H9 (cell line): Measurements from ENCODE around the gene CD3D. TPM values are rescaled to one million over a fixed set of nuclear protein-coding genes. Genes with fewer than 3 reads are reported as not detected.

Experiments used
- DNase-seq: peaks from one replicate; pipeline ENCODE4 v3.0.0-alpha.2; 2017
- H2AFZ ChIP-seq: one replicate; pipeline ENCODE4 v1.6.1; 2013; ENCODE audit warnings: mild to moderate bottlenecking, low read length, control low read depth, moderate library complexity
- H2AK5ac ChIP-seq: 2 replicates; pipeline ENCODE4 v1.6.1; 2013; ENCODE audit warnings: low read length, control low read depth, mixed read lengths; ENCODE audit not compliant: insufficient read length
- H2BK120ac ChIP-seq: one replicate; pipeline ENCODE4 v1.6.1; 2013; ENCODE audit warnings: low read depth, mild to moderate bottlenecking, low read length, control low read depth, inconsistent platforms; ENCODE audit not compliant: poor library complexity, severe bottlenecking
- H2BK12ac ChIP-seq: 2 replicates; pipeline ENCODE4 v1.6.1; 2013; ENCODE audit warnings: low read length, control low read depth, mixed read lengths, low read depth; ENCODE audit not compliant: insufficient read length
- H2BK15ac ChIP-seq: 2 replicates; pipeline ENCODE4 v1.6.1; 2013; ENCODE audit warnings: low read depth, low read length, control low read depth
- H2BK20ac ChIP-seq: one replicate; pipeline ENCODE4 v1.6.1; 2013; ENCODE audit warnings: low read depth, mild to moderate bottlenecking, low read length, control low read depth, inconsistent platforms; ENCODE audit not compliant: poor library complexity, severe bottlenecking
- H2BK5ac ChIP-seq: 2 replicates; pipeline ENCODE4 v1.6.1; 2013; ENCODE audit warnings: low read length, control low read depth, mixed read lengths; ENCODE audit not compliant: insufficient read length
- H3K14ac ChIP-seq: 2 replicates; pipeline ENCODE4 v1.6.1; 2013; ENCODE audit warnings: low read length, control low read depth; ENCODE audit not compliant: insufficient read depth
- H3K18ac ChIP-seq: 2 replicates; pipeline ENCODE4 v1.6.1; 2013; ENCODE audit warnings: low read depth, mild to moderate bottlenecking, mixed read lengths, low read length, control low read depth; ENCODE audit not compliant: insufficient read length
- H3K23ac ChIP-seq: 2 replicates; pipeline ENCODE4 v1.6.1; 2013; ENCODE audit warnings: low read length, control low read depth, mixed read lengths, low read depth; ENCODE audit not compliant: insufficient read length
- H3K23me2 ChIP-seq: 2 replicates; pipeline ENCODE4 v1.6.1; 2013; ENCODE audit warnings: low read depth, mild to moderate bottlenecking, mixed read lengths, low read length, control low read depth; ENCODE audit not compliant: insufficient read length, poor library complexity, severe bottlenecking
- H3K27ac ChIP-seq: 2 replicates; pipeline ENCODE4 v1.5.1; 2013; ENCODE audit warnings: low read length, control low read depth, mixed read lengths, low read depth; ENCODE audit not compliant: insufficient read length
- H3K27me3 ChIP-seq: 2 replicates; pipeline ENCODE4 v1.6.1; 2013; ENCODE audit warnings: low read length, control low read depth, inconsistent platforms; ENCODE audit not compliant: insufficient read depth
- H3K4ac ChIP-seq: 2 replicates; pipeline ENCODE4 v1.6.1; 2013; ENCODE audit warnings: low read depth, mild to moderate bottlenecking, control low read depth, inconsistent platforms, low read length, moderate library complexity
- H3K4me1 ChIP-seq: 2 replicates; pipeline ENCODE4 v1.6.1; 2013; ENCODE audit warnings: low read length, control low read depth, inconsistent platforms; ENCODE audit not compliant: insufficient read depth
- H3K4me2 ChIP-seq: 2 replicates; pipeline ENCODE4 v1.6.1; 2013; ENCODE audit warnings: low read length, control low read depth, mixed read lengths; ENCODE audit not compliant: insufficient read length, insufficient read depth
- H3K56ac ChIP-seq: 2 replicates; pipeline ENCODE4 v1.6.1; 2013; ENCODE audit warnings: low read depth, mild to moderate bottlenecking, mixed read lengths, low read length, control low read depth; ENCODE audit not compliant: insufficient read length
- H3K79me1 ChIP-seq: 2 replicates; pipeline ENCODE4 v1.6.1; 2013; ENCODE audit warnings: low read depth, mild to moderate bottlenecking, moderate library complexity, low read length, control low read depth, inconsistent platforms; ENCODE audit not compliant: insufficient read depth, poor library complexity, severe bottlenecking
- H3K79me2 ChIP-seq: 2 replicates; pipeline ENCODE4 v1.6.1; 2013; ENCODE audit warnings: low read length, control low read depth, inconsistent platforms; ENCODE audit not compliant: insufficient read depth
- H3K9ac ChIP-seq: 2 replicates; pipeline ENCODE4 v1.6.1; 2013; ENCODE audit warnings: low read length, control low read depth, mixed read lengths; ENCODE audit not compliant: insufficient read length; ENCODE audit errors: extremely low read depth
- H3K9me3 ChIP-seq: one replicate; pipeline ENCODE4 v1.6.1; 2013; ENCODE audit warnings: low read depth, low read length, inconsistent platforms; ENCODE audit not compliant: control insufficient read depth
- H3T11ph ChIP-seq: one replicate; pipeline ENCODE4 v1.6.1; 2013; ENCODE audit warnings: mild to moderate bottlenecking, low read length, control low read depth, inconsistent platforms
- H4K20me1 ChIP-seq: one replicate; pipeline ENCODE4 v1.6.1; 2013; ENCODE audit not compliant: control insufficient read depth, insufficient read length, insufficient read depth
- H4K5ac ChIP-seq: 2 replicates; pipeline ENCODE4 v1.6.1; 2013; ENCODE audit warnings: low read depth, mild to moderate bottlenecking, mixed read lengths, low read length, control low read depth; ENCODE audit not compliant: insufficient read length
- H4K8ac ChIP-seq: replicated peaks from 2 replicates; pipeline ENCODE4 v1.6.1; 2013; ENCODE audit warnings: low read length, control low read depth, mixed read lengths, low read depth; ENCODE audit not compliant: insufficient read length
- H4K91ac ChIP-seq: 2 replicates; pipeline ENCODE4 v1.6.1; 2013; ENCODE audit warnings: low read depth, mild to moderate bottlenecking, moderate library complexity, mixed read lengths, low read length, control low read depth; ENCODE audit not compliant: insufficient read length
- H3K27ac Mint-ChIP-seq, 3 experiments: 2 replicates in 2 of 3; 3 replicates in 1 of 3; pipeline ENCODE4 v1.8.0; 2020 to 2021; ENCODE audit warnings: mixed read lengths in 3 of 3, mild to moderate bottlenecking in 1 of 3, moderate library complexity in 1 of 3
- H3K27me3 Mint-ChIP-seq: 2 replicates; pipeline ENCODE4 v1.8.0; 2021; ENCODE audit warnings: low read depth, mild to moderate bottlenecking, moderate library complexity, mixed read lengths
- H3K36me3 Mint-ChIP-seq, 3 experiments: 2 replicates in 2 of 3; 3 replicates in 1 of 3; pipeline ENCODE4 v1.8.0; 2020 to 2021; ENCODE audit warnings: low read depth in 3 of 3, mixed read lengths in 3 of 3; ENCODE audit not compliant: insufficient read depth in 1 of 3
- H3K4me1 Mint-ChIP-seq, 2 experiments: 2 replicates each; pipeline ENCODE4 v1.8.0; 2020; ENCODE audit warnings: mixed read lengths in 2 of 2
- H3K4me3 Mint-ChIP-seq, 2 experiments: 2 replicates in 1 of 2; 3 replicates in 1 of 2; pipeline ENCODE4 v1.8.0; 2020 to 2021; ENCODE audit warnings: mild to moderate bottlenecking in 2 of 2, mixed read lengths in 2 of 2, moderate library complexity in 1 of 2
- H3K9me3 Mint-ChIP-seq, 2 experiments: 2 replicates in 1 of 2; 3 replicates in 1 of 2; pipeline ENCODE4 v1.8.0; 2020; ENCODE audit warnings: mild to moderate bottlenecking in 2 of 2, mixed read lengths in 2 of 2, moderate library complexity in 1 of 2
- CTCF ChIP-seq: fragments of 200-600 bp; sonication (generic); conservative IDR thresholded peaks from 3 replicates; pipeline ENCODE4 v1.8.0; 2021; ENCODE audit warnings: antibody characterized with exemption, mild to moderate bottlenecking
- WGBS: extraction: QIAGEN DNeasy Blood & Tissue Kit; methylation state at CpG from one replicate; pipeline ENCODE4 v1.1.7; 2013; ENCODE audit warnings: missing lambda C conversion rate, low lambda C conversion rate, mixed read lengths; ENCODE audit not compliant: insufficient read length; ENCODE audit errors: extremely low coverage; 5-methylcytosine and 5-hydroxymethylcytosine counted together
- total RNA-seq: library from RNA; stranded (reverse); gene quantifications from 2 replicates; pipeline ENCODE4 v1.2.1, GENCODE V29; 2021

The CD3D gene
- total RNA-seq, 1 experiment from 2014 or later: not detected

- Histone ChIP-seq H3K79me2 (no peaks in the 10 kb centered on the region), H3K23me2 (no peaks in the 10 kb centered on the region), H3K9me3 (no peaks in the 10 kb centered on the region), H2BK12ac (no peak overlapping the region), H3K27me3 (no peaks in the 10 kb centered on the region), H4K91ac (no peak overlapping the region), H3K14ac (no peak overlapping the region), H4K8ac (no peak overlapping the region), H3K4me2 (no peak overlapping the region), H3K4me1 (no peaks in the 10 kb centered on the region), H2AFZ (no peak overlapping the region), H3T11ph (no peak overlapping the region), H4K5ac (no peak overlapping the region), H4K20me1 (no peaks in the 10 kb centered on the region), H2BK5ac (no peak overlapping the region), H3K4ac (no peak overlapping the region), H3K18ac (no peak overlapping the region), H3K27ac (no peak overlapping the region), H2BK15ac (no peak overlapping the region), H2BK20ac (no peak overlapping the region), H3K56ac (no peak overlapping the region), H3K9ac (no peak overlapping the region), H3K79me1 (no peaks in the 10 kb centered on the region), H2BK120ac (no peak overlapping the region), H3K23ac (no peak overlapping the region), H2AK5ac (no peak overlapping the region)
- WGBS: no CpG with 5 or more reads among the region's 4 CpGs
- Mint-ChIP-seq H3K36me3 (peaks cover 23 to 78% (median 72%) of the 10 kb centered on the region in 3 experiments; a peak in 6 of 7 replicates), H3K27ac (no peak overlapping the region), H3K27me3 (no peaks in the 10 kb centered on the region), H3K9me3 (no peaks in the 10 kb centered on the region), H3K4me3 (no peak overlapping the region), H3K4me1 (no peaks in the 10 kb centered on the region)
- no peak for DNase-seq
- TF ChIP-seq CTCF: no peak
Observed at GRCh38 chr11:118370774-118371173, 28.3 kb upstream of the CD3D start.
